GM18951 (cell line): Measurements from ENCODE around the gene SPRR2G.
"Not testable (repeated sequence)": the region's sequence is repeated elsewhere in the genome, so short reads cannot be mapped to it uniquely, and the experiment has no call there.

Source experiments
- POLR2A ChIP-seq: IDR thresholded peaks from 4 replicates; pipeline ENCODE4 v1.6.1; 2011; ENCODE audit warnings: mild to moderate bottlenecking; ENCODE audit not compliant: insufficient read length, insufficient read depth; ENCODE audit errors: extremely low read depth
- in situ Hi-C: fragments of 300-500 bp; cut with MboI; formaldehyde crosslinking; loops from one replicate; pipeline ENCODE4 v1.12.0; 2022; ENCODE audit warnings: low sequenced_read_pairs, mixed read lengths, inconsistent platforms; ENCODE audit not compliant: unreplicated experiment

SPRR2G gene

GRCh38 chr1:153150846-153151245 lies at the start of gene SPRR2G:
Gene SPRR2G, minus strand, starts transcription at chr1:153150890. Its CDS starts 780 bp downstream, at chr1:153150110.
- in situ Hi-C loops: no loop called here
- TF ChIP-seq POLR2A: no peak

GRCh38 chr1:153195216-153195615 lies 44.5 kb upstream of the SPRR2G start:
- in situ Hi-C loops: no loop called here

GRCh38 chr1:153194331-153195050 lies 43.8 kb upstream of the SPRR2G start:
- in situ Hi-C loops: no loop called here
- no peak for TF ChIP-seq POLR2A

More at GRCh38 chr1:153195216-153195615, 44.5 kb upstream of the SPRR2G start:
- TF ChIP-seq POLR2A: no peak

GRCh38 chr1:153192697-153193096 lies 42.0 kb upstream of the SPRR2G start:
- no peak for TF ChIP-seq POLR2A
- in situ Hi-C loops: no loop called here

GRCh38 chr1:153190373-153190772 lies 39.7 kb upstream of the SPRR2G start:
- in situ Hi-C loops: no loop called here
- TF ChIP-seq POLR2A: no peak

- in situ Hi-C loops: not testable (repeated sequence)
These were observed 37.6 kb upstream of the SPRR2G start for GRCh38 chr1:153188301-153188700.

GRCh38 chr1:153180556-153180955 lies 29.9 kb upstream of the SPRR2G start:
- no peak for TF ChIP-seq POLR2A
- in situ Hi-C loops: no loop called here

- no peak for TF ChIP-seq POLR2A
- in situ Hi-C loops: no loop called here
These were observed 28.2 kb upstream of the SPRR2G start for GRCh38 chr1:153178922-153179321.

GRCh38 chr1:153174624-153175023 lies 23.9 kb upstream of the SPRR2G start:
- in situ Hi-C loops: no loop called here
- TF ChIP-seq POLR2A: no peak

- in situ Hi-C loops: no loop called here
- TF ChIP-seq POLR2A: no peak
These were observed 18.0 kb upstream of the SPRR2G start for GRCh38 chr1:153168686-153169085.

GRCh38 chr1:153155541-153155940 lies 4.9 kb upstream of the SPRR2G start:
- TF ChIP-seq POLR2A: no peak
- in situ Hi-C loops: no loop called here

- TF ChIP-seq POLR2A: no peak
- in situ Hi-C loops: no loop called here
These were observed 1.8 kb upstream of the SPRR2G start for GRCh38 chr1:153152481-153152880.

GRCh38 chr1:153141377-153141776 lies 9.3 kb downstream of the SPRR2G start:
- in situ Hi-C loops: no loop called here
- no peak for TF ChIP-seq POLR2A

- no peak for TF ChIP-seq POLR2A
- in situ Hi-C loops: no loop called here
These were observed 10.2 kb downstream of the SPRR2G start for GRCh38 chr1:153140484-153140883.

GRCh38 chr1:153133743-153134142 lies 16.9 kb downstream of the SPRR2G start:
- TF ChIP-seq POLR2A: no peak
- in situ Hi-C loops: no loop called here
